Measurements from ENCODE around the gene GSPT1. TPM values are rescaled to one million over a fixed set of nuclear protein-coding genes. Genes with fewer than 3 reads are reported as not detected.
"Not testable (repeated sequence)": the region's sequence is repeated elsewhere in the genome, so short reads cannot be mapped to it uniquely, and the experiment has no call there.

The GSPT1 gene
- total RNA-seq, 2 donors from 2014 or later, result 50.4 to 81.1 TPM

- Histone ChIP-seq H3K27me3 (replicated peaks; ENCODE audit: insufficient read depth) (no peaks in the 10 kb centered on the region), H3K4me1 (ENCODE audit: control insufficient read depth in 1 of 2, low read depth in 2 of 2) (no peaks in the 10 kb centered on the region), H3K27ac (no peak overlapping the region), H3K36me3 (no peaks in the 10 kb centered on the region), H3K4me3 (no peak overlapping the region), H3K9me3 (no peaks in the 10 kb centered on the region)
- no peak for ATAC-seq (ENCODE audit: insufficient number of reproducible peaks, low FRiP score, low read depth)
- DNase-seq (ENCODE audit: low spot score), result no peak
- TF ChIP-seq CTCF (IDR thresholded peaks at IDR 0.05), result no peak
Observed at GRCh38 chr16:11948819-11949218, 33.1 kb upstream of the GSPT1 start.

- H3K27me3 ChIP-seq (replicated peaks; ENCODE audit: insufficient read depth), result no peaks in the 10 kb centered on the region
- H3K4me3 ChIP-seq, result no peak overlapping the region
- DNase-seq (ENCODE audit: low spot score), result no peak
- no peaks in the 10 kb centered on the region for H3K9me3 ChIP-seq
- H3K36me3 ChIP-seq, result no peaks in the 10 kb centered on the region
- H3K4me1 ChIP-seq (ENCODE audit: control insufficient read depth in 1 of 2, low read depth in 2 of 2), result no peaks in the 10 kb centered on the region
- no peak for TF ChIP-seq CTCF (IDR thresholded peaks at IDR 0.05)
- ATAC-seq (ENCODE audit: insufficient number of reproducible peaks, low FRiP score, low read depth), result no peak
- no peak overlapping the region for H3K27ac ChIP-seq
Observed at GRCh38 chr16:11946433-11946832, 30.7 kb upstream of the GSPT1 start.

- not testable (repeated sequence) for H3K4me1 ChIP-seq (ENCODE audit: control insufficient read depth in 1 of 2, low read depth in 2 of 2); H3K36me3 ChIP-seq; H3K9me3 ChIP-seq; H3K27me3 ChIP-seq (replicated peaks; ENCODE audit: insufficient read depth); H3K27ac ChIP-seq; ATAC-seq (ENCODE audit: insufficient number of reproducible peaks, low FRiP score, low read depth); DNase-seq (ENCODE audit: low spot score); H3K4me3 ChIP-seq
Observed at GRCh38 chr16:11941945-11942344, 26.2 kb upstream of the GSPT1 start, which contains the start of gene NPIPB2. Gene NPIPB2, minus strand, starts transcription at chr16:11942045. Its CDS starts 0 bp downstream, at chr16:11942045.

GRCh38 chr16:11927350-11927749 lies 11.6 kb upstream of the GSPT1 start:
- H3K4me3 ChIP-seq; ATAC-seq (ENCODE audit: insufficient number of reproducible peaks, low FRiP score, low read depth); H3K4me1 ChIP-seq (ENCODE audit: control insufficient read depth in 1 of 2, low read depth in 2 of 2); H3K27me3 ChIP-seq (replicated peaks; ENCODE audit: insufficient read depth); H3K9me3 ChIP-seq; H3K27ac ChIP-seq; DNase-seq (ENCODE audit: low spot score); H3K36me3 ChIP-seq: not testable (repeated sequence)

GRCh38 chr16:11924046-11924445 lies 8.3 kb upstream of the GSPT1 start:
- H3K9me3 ChIP-seq; H3K36me3 ChIP-seq; DNase-seq (ENCODE audit: low spot score); H3K27me3 ChIP-seq (replicated peaks; ENCODE audit: insufficient read depth); H3K27ac ChIP-seq; H3K4me3 ChIP-seq; H3K4me1 ChIP-seq (ENCODE audit: control insufficient read depth in 1 of 2, low read depth in 2 of 2); ATAC-seq (ENCODE audit: insufficient number of reproducible peaks, low FRiP score, low read depth): not testable (repeated sequence)

- no peaks in the 10 kb centered on the region for H3K9me3 ChIP-seq
- no peaks in the 10 kb centered on the region for H3K36me3 ChIP-seq
- peak overlapping the region; percentile 69 to 93 for H3K27ac ChIP-seq
- peaks cover 20 to 32% of the 10 kb centered on the region in 2 donors for H3K4me1 ChIP-seq (ENCODE audit: control insufficient read depth in 1 of 2, low read depth in 2 of 2)
- TF ChIP-seq CTCF (IDR thresholded peaks at IDR 0.05), result no peak
- DNase-seq (ENCODE audit: low spot score) (no peak), ATAC-seq (ENCODE audit: insufficient number of reproducible peaks, low FRiP score, low read depth) (peak; percentile 59)
- H3K4me3 ChIP-seq, result peak overlapping the region; percentile 91
- no peaks in the 10 kb centered on the region for H3K27me3 ChIP-seq (replicated peaks; ENCODE audit: insufficient read depth)
Observed at GRCh38 chr16:11916524-11917285, 949 bp upstream of the GSPT1 start.
